Endothelial cell (in vitro differentiated cells): Measurements from ENCODE around the gene USF2. TPM values are rescaled to one million over a fixed set of nuclear protein-coding genes. Genes with fewer than 3 reads are reported as not detected.
"Not testable (repeated sequence)": the region's sequence is repeated elsewhere in the genome, so short reads cannot be mapped to it uniquely, and the experiment has no call there.

Experiments used
- DNase-seq: peaks from one replicate; pipeline ENCODE4 v3.0.0; 2021; ENCODE audit warnings: low spot score
- H3K27ac Mint-ChIP-seq: one replicate; pipeline ENCODE4 v1.8.0; 2021; ENCODE audit warnings: mixed read lengths, inconsistent platforms; ENCODE audit not compliant: unreplicated experiment
- H3K27me3 Mint-ChIP-seq: one replicate; pipeline ENCODE4 v1.8.0; 2021; ENCODE audit warnings: mild to moderate bottlenecking, moderate library complexity, mixed read lengths, inconsistent platforms; ENCODE audit not compliant: unreplicated experiment
- H3K36me3 Mint-ChIP-seq: one replicate; pipeline ENCODE4 v1.8.0; 2021; ENCODE audit warnings: mild to moderate bottlenecking, low read depth, mixed read lengths, inconsistent platforms; ENCODE audit not compliant: unreplicated experiment
- H3K4me1 Mint-ChIP-seq: one replicate; pipeline ENCODE4 v1.8.0; 2021; ENCODE audit warnings: mild to moderate bottlenecking, mixed read lengths, inconsistent platforms; ENCODE audit not compliant: unreplicated experiment
- H3K4me3 Mint-ChIP-seq: one replicate; pipeline ENCODE4 v1.8.0; 2021; ENCODE audit warnings: mild to moderate bottlenecking, mixed read lengths, inconsistent platforms; ENCODE audit not compliant: unreplicated experiment
- H3K9me3 Mint-ChIP-seq: one replicate; pipeline ENCODE4 v1.8.0; 2021; ENCODE audit warnings: mixed read lengths, inconsistent platforms; ENCODE audit not compliant: unreplicated experiment
- CTCF ChIP-seq: fragments of 200-600 bp; sonication (generic); IDR thresholded peaks from one replicate; pipeline ENCODE4 v1.5.0; 2021; ENCODE audit warnings: antibody characterized with exemption; ENCODE audit not compliant: unreplicated experiment
- total RNA-seq: library from RNA; stranded (reverse); fragmentation: NEBNext Ultra II Directional; extraction: Animal tissue kit (Norgen Biotek cat#: 25700); gene quantifications from one replicate; pipeline ENCODE4 v1.2.1, GENCODE V29; 2021; ENCODE audit not compliant: unreplicated experiment

USF2 gene
- total RNA-seq, 1 donor from 2014 or later: 92.2 TPM

- Mint-ChIP-seq H3K9me3 (no peaks in the 10 kb centered on the region), H3K36me3 (no peaks in the 10 kb centered on the region), H3K4me3 (no peak overlapping the region), H3K4me1 (no peaks in the 10 kb centered on the region), H3K27ac (no peak overlapping the region), H3K27me3 (peaks cover 8% of the 10 kb centered on the region)
- no peak for TF ChIP-seq CTCF
- no peak for DNase-seq
Observed at GRCh38 chr19:35284153-35285094, 15.7 kb downstream of the USF2 start.

GRCh38 chr19:35285095-35285449 is 16.3 kb downstream of the USF2 start:
- no peaks in the 10 kb centered on the region for H3K4me1 Mint-ChIP-seq
- no peaks in the 10 kb centered on the region for H3K9me3 Mint-ChIP-seq
- no peak overlapping the region for H3K4me3 Mint-ChIP-seq
- H3K27me3 Mint-ChIP-seq: peaks cover 8% of the 10 kb centered on the region
- DNase-seq: no peak
- H3K36me3 Mint-ChIP-seq: no peaks in the 10 kb centered on the region
- no peak for TF ChIP-seq CTCF
- H3K27ac Mint-ChIP-seq: no peak overlapping the region

- DNase-seq: not testable (repeated sequence)
Observed at GRCh38 chr19:35285465-35285864, 16.7 kb downstream of the USF2 start.

GRCh38 chr19:35286101-35286500 is 17.3 kb downstream of the USF2 start:
- not testable (repeated sequence) for H3K27me3 Mint-ChIP-seq, H3K4me1 Mint-ChIP-seq, H3K4me3 Mint-ChIP-seq, H3K9me3 Mint-ChIP-seq, DNase-seq, H3K27ac Mint-ChIP-seq, H3K36me3 Mint-ChIP-seq

More at GRCh38 chr19:35285465-35285864, 16.7 kb downstream of the USF2 start:
- not testable (repeated sequence) for H3K27ac Mint-ChIP-seq, H3K9me3 Mint-ChIP-seq, H3K36me3 Mint-ChIP-seq, H3K4me1 Mint-ChIP-seq, H3K27me3 Mint-ChIP-seq, H3K4me3 Mint-ChIP-seq

GRCh38 chr19:35287713-35288112 is 19.0 kb downstream of the USF2 start:
- Mint-ChIP-seq H3K9me3 (no peaks in the 10 kb centered on the region), H3K27ac (no peak overlapping the region), H3K4me3 (no peak overlapping the region), H3K4me1 (no peaks in the 10 kb centered on the region), H3K27me3 (peaks cover 9% of the 10 kb centered on the region), H3K36me3 (no peaks in the 10 kb centered on the region)
- no peak for TF ChIP-seq CTCF
- DNase-seq: no peak

- no peak for TF ChIP-seq CTCF
- Mint-ChIP-seq H3K36me3 (no peaks in the 10 kb centered on the region), H3K9me3 (no peaks in the 10 kb centered on the region), H3K4me1 (no peaks in the 10 kb centered on the region), H3K4me3 (no peak overlapping the region), H3K27ac (no peak overlapping the region), H3K27me3 (peaks cover 5% of the 10 kb centered on the region)
- no peak for DNase-seq
Observed at GRCh38 chr19:35288331-35288730, 19.6 kb downstream of the USF2 start.
